ENCODE measurements around the gene HSDL2.
"Not testable (repeated sequence)": the region's sequence is repeated elsewhere in the genome, so short reads cannot be mapped to it uniquely, and the experiment has no call there.

HSDL2 gene

DNA sequence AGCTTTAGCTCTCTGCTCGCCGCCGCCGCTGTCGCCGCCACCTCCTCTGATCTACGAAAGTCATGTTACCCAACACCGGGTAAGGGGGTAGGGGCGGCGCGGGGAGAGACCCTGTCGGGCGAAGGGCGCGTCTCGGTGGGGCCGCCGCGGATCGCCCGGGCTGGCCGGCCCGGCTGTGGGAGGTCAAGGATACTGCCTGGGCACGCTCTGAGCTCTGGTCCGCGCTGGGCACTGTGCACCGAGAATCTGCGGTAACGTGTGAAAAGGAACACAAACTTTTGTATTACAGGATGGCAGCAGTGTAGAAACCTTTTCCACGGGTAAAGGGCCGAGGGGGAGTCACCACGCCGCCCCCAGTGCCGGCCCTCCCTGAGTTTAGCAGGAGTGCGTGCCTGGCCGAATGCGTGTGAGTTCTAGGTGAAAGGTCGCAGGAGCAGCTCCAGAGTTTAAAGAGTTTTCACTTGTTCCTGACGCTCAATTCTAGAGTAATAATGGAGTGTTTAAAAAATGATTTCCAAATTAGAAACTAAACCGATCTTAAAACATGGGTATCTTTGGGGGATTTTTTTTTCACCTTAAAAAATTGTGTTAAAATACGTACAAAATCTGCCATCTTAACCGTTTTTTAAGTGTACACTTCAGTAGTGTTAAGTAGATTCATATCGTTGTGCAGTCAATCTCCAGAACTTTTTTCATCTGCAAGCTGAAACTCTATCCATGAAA lies at the start of gene HSDL2:
Gene HSDL2, plus strand, starts transcription at position 7 of the 723 bp plus-strand sequence. Its CDS starts 56 bp downstream, at position 63.
- no peak for DNase-seq (ENCODE audit: low read depth)

DNA sequence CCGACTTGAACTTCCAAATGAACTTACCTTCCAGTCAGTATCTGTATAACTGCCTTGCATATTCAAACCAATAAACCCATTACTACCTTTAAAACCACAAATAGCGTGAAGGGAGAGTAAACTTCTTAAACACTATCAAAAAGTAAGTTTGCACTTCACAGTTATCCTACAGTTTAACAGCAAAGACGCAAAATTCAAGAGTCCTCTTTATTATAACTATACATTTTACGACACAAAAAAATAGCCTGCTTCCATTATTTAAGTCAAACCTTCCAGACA lies 48.3 kb upstream of the HSDL2 start:
- DNase-seq (ENCODE audit: low read depth): no peak

DNA sequence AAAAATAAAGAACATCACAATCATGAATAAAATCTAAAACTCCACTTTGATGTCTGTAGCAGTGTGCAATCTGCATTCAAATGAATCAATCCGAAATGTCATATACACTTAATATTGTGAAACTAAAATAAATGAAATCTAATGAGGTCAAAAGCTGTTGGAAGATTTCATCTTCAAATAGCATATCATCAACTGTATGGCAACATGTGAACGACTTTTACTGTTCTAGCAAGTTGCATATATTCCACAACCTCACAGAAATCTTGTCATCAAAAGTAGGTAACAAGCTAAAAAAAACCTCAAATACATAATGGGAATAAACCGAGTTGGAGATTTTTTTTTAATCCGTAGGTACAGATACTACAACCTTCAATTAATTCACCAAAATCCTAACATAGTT lies 47.7 kb upstream of the HSDL2 start:
- DNase-seq (ENCODE audit: low read depth): no peak

DNA sequence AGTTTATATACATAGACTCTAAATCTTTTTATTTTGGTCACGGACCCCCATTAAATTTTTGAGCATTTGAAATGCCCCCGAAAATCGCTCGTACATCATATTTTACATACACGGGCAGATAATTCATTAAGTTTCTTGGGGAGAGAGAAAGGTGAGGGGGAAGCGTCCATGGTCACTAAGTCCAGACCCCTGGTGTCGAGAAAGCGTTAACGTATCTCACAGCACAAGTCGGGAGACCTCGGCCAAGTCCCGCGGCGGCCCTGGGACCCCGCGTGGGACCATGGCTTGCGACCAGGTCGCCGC lies 47.3 kb upstream of the HSDL2 start:
- DNase-seq (ENCODE audit: low read depth): no peak

DNA sequence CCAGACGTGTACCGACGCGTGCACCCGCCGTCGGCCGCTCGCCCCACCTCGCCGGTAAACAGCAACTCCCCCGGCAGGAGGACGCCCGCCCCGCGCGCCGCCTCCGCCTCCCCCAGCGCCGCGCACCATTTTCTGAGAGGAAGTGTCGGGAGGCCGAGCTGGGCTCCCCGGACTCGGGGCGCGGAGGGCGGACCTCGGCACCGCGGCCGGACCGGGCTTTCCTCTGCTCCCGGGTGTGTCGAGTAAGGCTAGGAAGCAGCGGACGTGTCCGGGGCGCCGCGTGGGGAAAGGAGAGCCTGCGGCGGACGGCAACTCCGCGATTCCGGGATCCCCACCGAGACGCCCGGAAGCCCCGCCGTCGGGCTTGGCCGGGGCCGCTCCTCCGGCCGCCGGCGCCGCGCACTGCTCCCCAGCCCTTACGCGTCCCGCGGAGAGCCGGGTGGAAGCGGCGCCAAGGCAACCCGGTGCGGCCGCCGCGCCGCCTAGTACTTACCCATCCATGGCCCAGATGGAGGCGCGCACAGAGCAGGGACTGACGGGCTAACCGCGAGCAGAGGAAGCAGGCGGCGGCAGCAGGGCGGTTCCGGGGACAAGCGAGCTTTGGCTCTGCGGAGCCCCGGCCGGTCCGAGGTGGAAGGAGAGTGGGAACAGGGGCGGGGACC lies 46.8 kb upstream of the HSDL2 start, which contains the start of gene PTBP3:
Gene PTBP3, minus strand, starts transcription at position 643 of the 662 bp plus-strand sequence. CDS start 35,754 bp downstream, outside the sequence.
- DNase-seq (ENCODE audit: low read depth): peak; percentile 68

DNA sequence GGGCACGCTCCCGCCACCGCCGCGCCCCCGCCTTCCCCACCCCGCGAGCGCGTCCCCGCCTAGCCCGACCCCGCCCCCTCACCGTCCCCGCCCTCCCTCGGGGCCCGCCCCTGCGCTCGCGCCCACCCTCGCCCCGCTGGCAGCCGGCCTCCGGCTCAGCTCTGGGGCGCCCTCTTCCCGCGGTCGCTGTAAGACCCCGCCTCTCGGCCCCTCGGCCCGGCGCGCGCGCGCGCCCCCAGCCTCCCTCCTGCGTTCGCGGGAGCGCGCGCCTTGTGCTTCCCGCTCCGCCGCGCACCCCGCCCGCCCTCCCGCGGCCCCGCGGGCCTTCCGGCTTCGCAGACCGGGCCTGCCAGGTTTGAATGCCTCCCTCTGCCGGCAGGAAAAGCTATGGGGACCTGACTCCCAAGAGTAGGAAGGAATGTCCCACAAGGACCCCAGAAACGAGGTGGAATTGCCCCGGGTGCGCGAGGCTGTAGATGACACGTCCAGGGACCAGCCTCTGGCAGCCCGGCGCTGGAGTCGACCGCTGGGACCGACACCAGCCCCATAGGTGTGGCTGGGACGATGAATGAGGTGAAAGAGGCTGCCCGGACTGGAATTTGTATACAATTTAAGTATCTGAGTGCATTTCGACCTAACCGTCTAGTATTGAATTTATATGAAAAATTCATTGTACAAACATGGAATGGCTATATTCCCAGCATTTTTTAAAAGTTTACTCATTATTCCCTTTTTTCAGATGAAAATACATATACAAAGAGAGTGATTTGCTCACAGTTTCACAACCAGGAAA lies 46.1 kb upstream of the HSDL2 start:
- peak; percentile 86 for DNase-seq (ENCODE audit: low read depth)

DNA sequence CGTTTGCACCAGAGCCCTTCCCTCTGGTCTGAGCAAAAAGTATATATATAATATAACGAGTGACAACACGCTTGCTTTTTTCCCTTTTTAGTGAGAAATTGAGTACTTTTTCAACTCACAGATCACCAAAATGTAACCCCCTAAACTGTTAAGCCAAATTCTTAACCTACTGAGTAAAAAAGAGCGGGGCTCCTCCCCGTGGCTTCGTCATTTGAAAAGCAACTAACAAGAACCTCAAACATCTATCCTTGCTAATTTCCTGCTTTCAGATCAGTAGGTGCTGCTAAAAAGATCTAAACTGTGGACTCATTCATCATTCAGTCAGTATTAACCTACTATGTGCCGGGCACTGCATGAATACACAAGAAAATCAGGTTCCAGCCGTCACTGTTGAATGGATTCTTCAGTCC lies 45.5 kb upstream of the HSDL2 start:
- DNase-seq (ENCODE audit: low read depth): peak; percentile 19

DNA sequence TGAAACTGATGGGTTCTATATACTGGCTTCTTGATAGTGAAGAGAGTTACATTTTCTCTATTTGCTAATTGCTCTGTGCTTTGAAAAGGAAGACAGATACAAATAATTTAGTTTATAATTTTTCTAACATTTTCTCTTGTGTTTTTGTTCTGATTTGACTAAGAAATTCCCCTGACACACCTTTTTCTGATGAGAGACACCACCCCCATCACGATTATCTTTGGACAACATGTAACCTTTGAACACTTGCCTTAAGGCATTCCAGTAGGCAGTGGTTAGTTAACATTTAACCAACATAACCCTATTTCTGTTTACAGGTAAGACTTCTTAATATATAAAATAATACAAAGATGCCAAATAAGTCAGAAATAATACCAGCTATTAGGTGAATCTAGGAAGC lies 42.4 kb upstream of the HSDL2 start:
- no peak for DNase-seq (ENCODE audit: low read depth)

DNA sequence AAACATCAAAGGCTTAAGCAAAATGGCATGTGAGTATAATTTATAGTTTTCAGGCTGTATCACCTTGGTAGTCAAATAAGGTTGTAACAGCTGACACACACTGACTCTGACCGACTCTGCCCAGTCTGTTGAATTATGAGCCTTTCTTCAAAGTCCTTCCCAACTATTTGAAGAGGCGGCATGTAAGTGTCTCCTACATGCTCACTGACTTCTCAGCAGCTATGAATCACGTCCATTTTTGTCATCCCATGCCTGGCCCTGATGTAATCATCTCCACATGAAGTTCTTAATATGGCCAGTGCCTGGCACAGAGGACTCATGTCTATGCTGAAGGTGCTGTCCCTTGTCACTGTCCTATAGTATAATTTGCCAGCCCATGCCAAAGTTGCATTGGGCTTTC lies 41.3 kb upstream of the HSDL2 start:
- DNase-seq (ENCODE audit: low read depth): no peak

DNA sequence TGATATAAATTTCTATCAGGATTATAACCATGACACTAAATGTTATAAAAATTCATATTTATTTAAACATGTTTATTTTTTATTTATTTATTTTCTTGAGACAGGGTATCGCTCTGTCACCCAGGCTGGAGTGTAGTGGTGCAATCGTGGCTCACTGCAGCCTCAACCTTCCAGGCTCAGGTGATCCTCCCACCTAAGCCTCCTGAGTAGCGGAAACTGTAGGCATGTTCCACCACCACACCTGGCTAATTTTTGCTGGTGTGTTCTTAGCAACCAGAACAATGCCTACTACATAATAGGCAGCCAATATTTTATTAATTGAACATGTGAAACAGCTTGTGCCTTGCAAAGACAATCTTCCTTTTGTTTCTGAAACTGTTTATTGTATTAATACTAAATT lies 40.0 kb upstream of the HSDL2 start:
- no peak for DNase-seq (ENCODE audit: low read depth)

DNA sequence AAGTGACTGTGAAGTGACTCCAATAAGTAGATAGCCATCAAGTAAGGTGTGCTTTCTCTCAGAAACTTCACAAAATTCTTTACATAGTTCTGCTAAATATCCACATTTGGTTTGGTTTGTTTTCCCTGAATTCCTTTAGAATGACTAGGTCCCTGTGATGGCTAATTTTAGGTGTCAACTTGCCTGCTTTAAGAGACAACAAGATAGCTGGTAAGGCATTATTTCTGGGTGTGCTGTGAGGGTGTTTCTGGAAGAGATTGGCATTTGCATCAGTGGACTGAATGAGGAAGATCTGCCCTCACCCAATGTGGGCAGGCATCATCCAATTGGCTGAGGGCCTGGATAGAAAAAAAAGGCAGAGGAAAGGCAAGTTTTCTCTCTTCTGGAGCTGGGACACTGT lies 38.2 kb upstream of the HSDL2 start:
- no peak for DNase-seq (ENCODE audit: low read depth)

DNA sequence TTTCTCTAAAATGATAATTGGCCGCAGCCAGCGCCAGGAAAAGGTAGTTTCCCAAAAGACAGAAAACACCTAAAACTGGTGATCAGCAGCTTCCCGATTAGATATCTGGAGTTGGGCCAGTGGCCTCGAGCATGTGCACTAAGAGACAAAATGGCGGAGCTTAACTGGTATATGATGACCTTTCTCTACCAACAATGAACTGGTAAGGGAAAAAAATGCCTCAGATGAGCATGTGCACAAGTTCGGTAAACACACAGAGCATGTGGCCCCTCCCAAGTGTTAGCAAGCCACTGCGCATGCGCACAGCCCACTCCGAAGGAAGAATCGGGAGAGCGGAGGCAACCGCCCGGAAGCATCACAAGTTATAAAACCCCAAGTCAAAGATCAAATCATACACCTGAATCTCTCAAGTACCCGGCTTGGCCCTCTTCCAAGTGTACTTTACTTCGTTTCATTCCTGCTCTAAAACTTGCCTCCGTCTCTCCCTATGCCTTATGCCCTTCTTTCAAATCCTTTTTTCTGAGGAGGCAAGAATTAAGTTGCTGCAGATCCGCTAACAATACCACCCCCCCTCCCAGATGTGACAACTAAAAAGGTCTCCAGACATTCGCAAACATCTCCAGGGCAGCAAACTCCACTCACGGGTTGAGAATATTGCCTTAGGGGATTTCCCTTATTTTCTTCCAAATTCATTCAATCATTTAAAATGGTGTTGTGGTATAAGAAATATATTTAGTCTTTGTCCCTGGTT lies 31.5 kb upstream of the HSDL2 start:
- DNase-seq (ENCODE audit: low read depth): peak; percentile 25

DNA sequence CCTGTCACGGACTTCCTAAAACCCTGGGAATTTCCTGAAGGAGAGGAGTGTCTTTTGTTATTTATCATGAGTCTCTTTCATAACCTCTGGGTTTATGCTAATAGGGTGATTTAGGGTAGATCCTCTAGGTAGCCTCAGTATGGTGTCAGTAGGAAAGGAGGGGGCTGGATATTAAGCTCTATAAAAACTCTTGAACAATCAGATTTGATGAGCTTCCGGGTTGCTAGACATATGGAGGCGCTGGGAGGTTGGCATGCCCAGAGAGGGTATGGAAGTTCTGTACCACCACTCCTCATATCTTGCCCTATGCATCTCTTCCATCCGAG lies 30.9 kb upstream of the HSDL2 start:
- DNase-seq (ENCODE audit: low read depth): no peak

DNA sequence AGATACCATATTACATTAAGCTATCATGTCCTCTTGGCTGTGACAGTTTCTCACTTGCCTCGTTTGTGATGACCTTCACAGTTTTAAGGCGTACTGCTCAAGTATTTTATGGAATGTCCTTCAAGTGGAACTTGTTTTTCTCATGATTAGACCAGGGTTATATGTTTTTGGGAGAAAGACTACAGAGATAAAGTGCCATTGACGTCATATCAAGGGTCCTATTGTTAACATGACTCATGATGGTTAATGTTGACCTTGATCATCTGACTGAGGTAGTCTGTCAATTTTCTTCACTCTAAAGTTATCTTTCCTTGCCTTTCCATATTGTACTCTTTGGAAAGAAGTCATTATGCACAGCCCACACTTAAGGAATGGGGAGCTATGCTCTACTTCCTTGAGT lies 28.7 kb upstream of the HSDL2 start:
- no peak for DNase-seq (ENCODE audit: low read depth)

DNA sequence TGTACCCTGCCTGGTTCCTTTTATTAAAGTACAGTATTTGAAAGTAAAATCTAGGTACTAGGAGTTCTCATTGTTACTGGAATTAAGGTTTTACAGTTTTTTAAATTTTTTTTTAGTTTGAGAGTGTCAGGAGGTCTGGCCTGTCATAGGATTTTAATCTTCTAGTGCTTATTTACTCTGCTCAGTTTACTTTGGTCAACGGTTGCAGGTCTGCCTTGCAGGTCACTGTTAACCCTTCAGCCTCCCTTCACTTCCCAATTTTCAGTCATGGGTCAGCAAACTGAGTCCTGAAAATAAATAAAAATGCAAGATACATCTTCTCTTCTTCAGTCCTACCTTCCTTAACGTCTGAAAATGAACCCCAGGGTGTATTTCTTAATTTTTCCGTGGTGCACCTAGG lies 27.7 kb upstream of the HSDL2 start:
- DNase-seq (ENCODE audit: low read depth): no peak

DNA sequence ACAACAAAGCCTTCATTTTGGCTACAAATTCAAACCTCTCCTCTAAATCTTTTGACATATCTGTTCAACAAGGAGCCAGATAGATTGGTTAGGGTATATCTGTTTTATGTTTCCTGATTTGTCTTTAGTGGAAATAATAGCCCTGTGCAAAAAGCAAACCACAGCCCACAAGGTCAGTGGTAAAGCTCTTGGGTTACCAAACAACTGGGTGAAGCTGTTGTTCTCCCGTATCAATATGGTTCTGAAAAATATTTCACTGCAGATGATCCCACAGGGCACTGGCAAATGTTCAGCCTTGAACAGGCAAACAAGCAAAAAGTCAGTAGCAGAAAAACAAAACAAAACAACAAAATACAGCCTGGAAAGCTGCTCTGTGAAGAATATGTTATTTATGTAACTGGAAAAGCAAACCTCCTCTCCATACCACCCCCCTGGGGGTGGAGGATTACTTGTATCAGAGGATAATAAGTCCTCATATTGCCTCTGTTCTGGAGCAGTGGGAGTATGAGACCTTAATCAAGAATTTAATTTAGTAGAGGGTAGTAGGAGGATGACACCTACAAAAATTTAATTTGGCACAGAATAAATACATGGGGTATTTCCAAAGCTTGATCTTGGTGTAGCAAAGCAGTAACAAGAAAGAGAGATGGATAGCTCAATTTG lies 25.7 kb upstream of the HSDL2 start:
- no peak for DNase-seq (ENCODE audit: low read depth)

DNA sequence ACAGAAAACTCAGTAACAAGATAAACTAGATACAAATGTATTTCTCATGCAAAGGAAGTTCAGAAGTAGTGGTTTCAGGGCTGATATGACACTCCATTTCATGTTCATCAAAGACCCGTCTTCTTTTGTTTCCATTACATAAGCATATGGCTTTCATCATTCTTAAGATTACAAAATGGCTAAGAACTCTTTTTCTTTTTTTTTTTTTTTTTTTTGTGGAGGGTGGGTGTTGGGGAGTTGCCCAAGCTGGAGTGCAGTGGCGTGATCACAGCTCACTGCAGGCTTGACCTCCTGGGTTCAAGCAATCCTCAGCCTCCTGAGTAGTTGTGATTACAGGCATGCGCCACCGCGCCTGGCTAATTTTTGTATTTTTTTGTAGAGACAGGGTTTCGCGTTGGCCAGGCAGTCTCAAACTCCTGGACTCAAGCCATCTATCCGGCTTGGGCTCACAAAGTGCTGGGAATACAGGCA lies 24.4 kb upstream of the HSDL2 start:
- no peak for DNase-seq (ENCODE audit: low read depth)

DNA sequence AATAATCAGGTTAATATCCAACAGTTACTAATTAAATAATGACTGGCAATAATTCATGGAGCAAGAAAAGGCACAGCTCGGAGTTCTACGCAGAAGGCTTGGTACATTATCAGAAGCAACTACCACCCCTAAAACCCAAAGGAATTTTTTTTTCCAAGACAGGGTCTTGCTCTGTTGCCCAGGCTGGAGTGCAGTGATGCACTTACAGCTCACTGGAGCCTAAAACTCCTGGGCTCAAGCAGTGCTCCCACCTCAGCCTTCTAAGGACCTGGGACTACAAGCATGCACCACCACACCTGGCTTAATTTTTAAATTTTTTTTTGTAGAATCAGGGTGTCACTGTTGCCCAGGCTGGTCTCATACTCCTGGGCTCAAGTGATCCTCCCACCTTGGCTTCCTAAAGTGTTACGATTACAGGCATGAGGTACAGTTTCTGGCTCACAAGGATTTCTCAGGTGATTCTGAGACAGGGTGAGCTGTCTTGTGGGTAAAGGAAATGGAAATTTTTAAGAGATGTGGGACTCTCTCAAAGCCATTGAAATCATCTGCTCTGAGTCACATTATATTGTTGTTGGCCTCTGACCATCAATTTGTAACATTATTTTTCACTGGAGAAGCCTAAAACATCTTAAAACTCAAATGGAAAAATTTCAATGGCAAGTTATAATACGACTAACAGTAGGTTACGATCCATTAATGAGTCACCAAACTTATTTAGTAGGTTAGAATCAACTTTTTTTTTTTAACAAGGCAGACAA lies 19.7 kb upstream of the HSDL2 start:
- no peak for DNase-seq (ENCODE audit: low read depth)

DNA sequence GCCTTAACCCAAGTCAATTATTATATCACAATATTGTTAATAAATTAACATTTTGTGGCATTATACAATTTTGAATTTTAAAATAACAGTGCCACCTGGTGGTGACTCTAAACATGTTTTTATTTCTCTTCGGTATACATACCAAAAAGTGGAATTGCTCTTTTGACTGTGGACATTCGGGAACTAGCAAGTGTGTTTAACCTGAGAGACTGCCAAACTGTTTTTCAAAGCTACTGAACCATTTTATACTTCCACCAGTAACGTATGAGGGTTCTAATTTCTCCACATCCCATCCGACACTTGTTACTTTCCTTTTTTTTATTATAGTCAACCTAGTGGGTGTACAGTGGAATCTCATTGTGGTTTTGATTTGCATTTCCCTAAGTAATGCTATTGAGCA lies 18.3 kb upstream of the HSDL2 start:
- no peak for DNase-seq (ENCODE audit: low read depth)

DNA sequence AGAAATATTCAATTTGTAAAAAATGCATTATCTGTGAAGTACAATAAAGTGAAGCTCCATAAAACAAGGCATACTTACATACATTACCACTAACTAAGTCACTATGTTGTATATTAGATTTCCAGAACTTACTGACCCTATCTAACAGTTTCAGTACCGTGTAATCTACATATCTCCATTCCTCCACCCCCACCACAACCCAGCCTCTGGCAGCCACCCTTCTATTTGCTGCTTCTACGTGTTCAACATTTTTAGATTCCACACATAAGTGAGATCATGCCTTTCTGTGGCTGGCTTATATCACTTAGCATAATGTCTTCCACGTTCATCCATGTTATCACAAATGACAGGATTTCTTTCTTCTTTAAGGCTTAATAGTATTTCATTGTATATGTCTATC lies 15.1 kb upstream of the HSDL2 start:
- DNase-seq (ENCODE audit: low read depth): no peak

DNA sequence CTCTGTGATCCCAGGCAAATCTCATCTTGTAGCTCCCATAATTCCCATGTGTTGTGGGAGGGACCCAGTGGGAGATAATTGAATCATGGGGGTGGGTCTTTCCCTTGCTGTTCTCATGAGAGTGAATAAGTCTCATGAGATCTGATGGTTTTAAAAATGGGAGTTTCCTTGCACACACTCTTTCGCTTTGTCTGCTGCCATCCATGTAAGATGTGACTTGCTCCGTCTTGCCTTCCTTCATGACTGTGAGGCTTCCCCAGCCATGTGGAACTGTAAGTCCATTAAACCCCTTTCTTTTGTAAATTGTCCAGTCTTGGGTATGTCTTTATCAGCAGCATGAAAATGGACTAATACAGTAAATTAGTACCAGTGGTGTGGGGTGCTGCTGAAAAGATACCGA lies 14.7 kb upstream of the HSDL2 start:
- DNase-seq (ENCODE audit: low read depth): not testable (repeated sequence)

Data from T-helper 22 cell (primary cell).